Upper lobe of right lung (tissue), 1 donor: Measurements from ENCODE around the gene TOM1L2. TPM values are rescaled to one million over a fixed set of nuclear protein-coding genes. Genes with fewer than 3 reads are reported as not detected.

Experiments used
- ATAC-seq: fragments of 200-7000 bp; cut with Tn5 transposase; one replicate; pipeline ENCODE4 v1.9.1; 2020; ENCODE audit warnings: mild to moderate bottlenecking, moderate library complexity
- DNase-seq: peaks from one replicate; pipeline ENCODE4 v3.0.0-alpha.2; 2020
- H3K27ac ChIP-seq: fragments of 200-600 bp; one replicate; pipeline ENCODE4 v1.8.0; 2022
- H3K27me3 ChIP-seq: fragments of 200-600 bp; one replicate; pipeline ENCODE4 v1.8.0; 2022; ENCODE audit warnings: mild to moderate bottlenecking
- H3K36me3 ChIP-seq: fragments of 200-600 bp; one replicate; pipeline ENCODE4 v1.8.0; 2022
- H3K4me1 ChIP-seq: fragments of 200-600 bp; one replicate; pipeline ENCODE4 v1.8.0; 2022
- H3K4me3 ChIP-seq: fragments of 200-600 bp; one replicate; pipeline ENCODE4 v1.8.0; 2022; ENCODE audit warnings: mild to moderate bottlenecking
- H3K9me3 ChIP-seq: fragments of 200-600 bp; one replicate; pipeline ENCODE4 v1.8.0; 2022
- CTCF ChIP-seq: fragments of 200-600 bp; IDR thresholded peaks from one replicate; pipeline ENCODE4 v1.8.0; 2022; ENCODE audit warnings: antibody characterized with exemption
- intact Hi-C: fragments of 100-400 bp; cut with DNase I; formaldehyde crosslinking; loops from one replicate; pipeline ENCODE4 v1.11.0; 2022
- total RNA-seq: library from RNA; stranded (reverse); fragmentation: NEBNext Ultra II Directional; extraction: Animal tissue kit (Norgen Biotek cat#: 25700); gene quantifications from one replicate; pipeline ENCODE4 v1.2.1, GENCODE V29; 2021
- donor health status: DM: no; HTN: yes; CAD: no; lungs with severe emphysema.

Gene TOM1L2
- total RNA-seq, 1 donor from 2014 or later: 76.7 TPM

GRCh38 chr17:17827826-17828621 lies 144.2 kb downstream of the TOM1L2 start:
- no peak for TF ChIP-seq CTCF
- Histone ChIP-seq H3K27me3 (no peaks in the 10 kb centered on the region), H3K4me1 (peaks cover 41% of the 10 kb centered on the region), H3K4me3 (no peak overlapping the region), H3K9me3 (no peaks in the 10 kb centered on the region), H3K27ac (no peak overlapping the region), H3K36me3 (no peaks in the 10 kb centered on the region)
- DNase-seq (no peak), ATAC-seq (no peak)
- intact Hi-C loops: no loop called here

- H3K27ac ChIP-seq: no peak overlapping the region
- peaks cover 49% of the 10 kb centered on the region for H3K4me1 ChIP-seq
- no peak for DNase-seq
- TF ChIP-seq CTCF: no peak
- H3K4me3 ChIP-seq: no peak overlapping the region
- H3K36me3 ChIP-seq: no peaks in the 10 kb centered on the region
- ATAC-seq: no peak
- H3K9me3 ChIP-seq: no peaks in the 10 kb centered on the region
- intact Hi-C loops: no loop called here
- no peaks in the 10 kb centered on the region for H3K27me3 ChIP-seq
Measured at GRCh38 chr17:17826942-17827785, 145.0 kb downstream of the TOM1L2 start.

GRCh38 chr17:17826342-17826713 lies 145.9 kb downstream of the TOM1L2 start:
- no peak for DNase-seq
- Histone ChIP-seq H3K4me1 (peaks cover 54% of the 10 kb centered on the region), H3K36me3 (no peaks in the 10 kb centered on the region), H3K9me3 (no peaks in the 10 kb centered on the region), H3K27ac (no peak overlapping the region), H3K27me3 (no peaks in the 10 kb centered on the region), H3K4me3 (no peak overlapping the region)
- TF ChIP-seq CTCF: no peak
- intact Hi-C loops: no loop called here
- ATAC-seq: no peak

GRCh38 chr17:17824783-17825614 lies 147.2 kb downstream of the TOM1L2 start:
- DNase-seq: no peak

More at GRCh38 chr17:17824783-17825614, 147.2 kb downstream of the TOM1L2 start:
- no peak for TF ChIP-seq CTCF
- intact Hi-C loops: no loop called here
- Histone ChIP-seq H3K4me1 (peaks cover 58% of the 10 kb centered on the region), H3K4me3 (no peak overlapping the region), H3K27ac (peak overlapping the region; percentile 80), H3K9me3 (no peaks in the 10 kb centered on the region), H3K27me3 (no peaks in the 10 kb centered on the region), H3K36me3 (no peaks in the 10 kb centered on the region)
- ATAC-seq: peak; percentile 1
